Measurements from ENCODE around the gene LSM6.

Gene LSM6

DNA sequence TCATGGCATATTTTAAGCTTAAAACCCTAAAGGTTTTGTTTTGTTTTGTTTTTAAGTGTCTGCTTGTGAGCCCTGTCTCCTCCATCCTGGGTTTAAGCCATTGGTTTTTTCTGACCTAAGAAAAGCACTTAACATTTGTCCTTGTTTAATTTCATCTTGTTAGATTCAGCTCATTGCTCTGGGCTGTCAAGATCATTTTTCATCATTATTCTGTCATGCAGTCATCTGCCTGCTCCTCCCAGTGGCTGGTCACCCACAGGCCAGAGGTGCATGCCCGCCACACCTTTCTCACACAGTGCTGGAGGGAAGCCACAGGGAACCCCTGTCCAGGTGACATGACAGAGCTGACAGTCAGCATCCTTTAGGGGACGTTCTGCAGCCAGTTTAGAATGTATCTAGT is 27.1 kb downstream of the LSM6 start:
- no peak overlapping the region for H3K4me3 ChIP-seq (ENCODE audit: low read length)
- no peak for DNase-seq (ENCODE audit: low read depth)
- TF ChIP-seq, protein P1, sequence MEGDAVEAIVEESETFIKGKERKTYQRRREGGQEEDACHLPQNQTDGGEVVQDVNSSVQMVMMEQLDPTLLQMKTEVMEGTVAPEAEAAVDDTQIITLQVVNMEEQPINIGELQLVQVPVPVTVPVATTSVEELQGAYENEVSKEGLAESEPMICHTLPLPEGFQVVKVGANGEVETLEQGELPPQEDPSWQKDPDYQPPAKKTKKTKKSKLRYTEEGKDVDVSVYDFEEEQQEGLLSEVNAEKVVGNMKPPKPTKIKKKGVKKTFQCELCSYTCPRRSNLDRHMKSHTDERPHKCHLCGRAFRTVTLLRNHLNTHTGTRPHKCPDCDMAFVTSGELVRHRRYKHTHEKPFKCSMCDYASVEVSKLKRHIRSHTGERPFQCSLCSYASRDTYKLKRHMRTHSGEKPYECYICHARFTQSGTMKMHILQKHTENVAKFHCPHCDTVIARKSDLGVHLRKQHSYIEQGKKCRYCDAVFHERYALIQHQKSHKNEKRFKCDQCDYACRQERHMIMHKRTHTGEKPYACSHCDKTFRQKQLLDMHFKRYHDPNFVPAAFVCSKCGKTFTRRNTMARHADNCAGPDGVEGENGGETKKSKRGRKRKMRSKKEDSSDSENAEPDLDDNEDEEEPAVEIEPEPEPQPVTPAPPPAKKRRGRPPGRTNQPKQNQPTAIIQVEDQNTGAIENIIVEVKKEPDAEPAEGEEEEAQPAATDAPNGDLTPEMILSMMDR (conservative IDR thresholded peaks at IDR 0.05; ENCODE audit: low read length): no peak

DNA sequence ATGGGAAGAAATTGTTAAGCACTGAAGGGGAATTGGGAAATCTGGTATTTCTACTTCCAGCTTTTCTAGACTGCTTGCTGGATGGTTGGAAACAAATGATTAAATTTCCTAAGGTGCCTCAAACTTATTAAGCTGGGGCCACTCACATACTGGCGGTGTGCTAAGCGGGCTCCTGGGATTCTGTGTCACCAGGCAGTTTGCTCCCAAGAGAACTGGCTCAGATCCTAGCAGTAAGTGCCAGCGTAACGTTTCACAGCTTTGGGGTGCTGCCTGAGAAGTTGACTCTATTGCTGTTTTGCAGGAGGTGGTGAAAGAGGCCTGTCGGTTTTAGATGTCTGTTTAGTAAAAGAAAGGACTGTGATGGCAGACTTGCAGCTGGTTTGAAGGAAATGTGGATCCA is 31.9 kb downstream of the LSM6 start:
- TF ChIP-seq, protein P1 (conservative IDR thresholded peaks at IDR 0.05; ENCODE audit: low read length): no peak
- DNase-seq (ENCODE audit: low read depth): no peak
- H3K4me3 ChIP-seq (ENCODE audit: low read length): no peak overlapping the region

DNA sequence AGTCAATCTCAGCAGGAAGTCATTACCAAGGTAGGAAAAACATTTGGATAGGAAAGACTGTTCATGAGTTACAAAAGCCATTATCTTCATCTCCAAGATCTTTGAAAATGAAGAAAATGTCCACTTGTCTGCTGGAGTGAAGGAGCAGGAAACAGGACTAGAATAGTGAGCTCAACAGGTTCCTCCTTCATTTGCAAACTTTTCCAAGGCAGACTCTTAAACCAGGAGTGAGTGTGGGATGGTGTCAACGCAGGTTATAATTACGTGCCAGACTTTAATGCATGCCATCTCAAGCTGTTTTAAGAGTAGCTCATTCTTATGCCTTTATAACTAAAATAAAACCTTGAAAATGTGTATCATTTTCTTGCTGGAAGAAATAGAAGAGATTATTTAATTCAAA is 35.4 kb downstream of the LSM6 start:
- no peak overlapping the region for H3K4me3 ChIP-seq (ENCODE audit: low read length)

DNA sequence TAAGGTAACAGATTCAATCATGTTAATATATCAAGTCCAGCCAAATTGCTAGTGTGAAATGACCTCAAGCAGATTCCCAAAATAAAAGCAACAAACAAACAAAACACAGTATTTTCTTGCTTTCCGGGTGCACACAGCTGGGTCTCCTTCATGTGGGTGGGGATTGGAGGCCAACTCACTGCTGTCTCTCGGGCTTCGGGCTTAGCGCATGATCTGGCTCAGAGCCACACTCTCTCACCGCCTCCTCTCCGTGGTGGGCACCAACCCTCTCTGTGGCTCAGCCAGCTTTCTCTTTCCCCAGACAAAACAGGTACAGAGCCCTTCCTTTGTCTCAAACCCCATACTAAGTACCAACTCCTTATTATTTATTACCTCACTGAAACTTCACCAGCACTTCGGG is 35.9 kb downstream of the LSM6 start:
- no peak for DNase-seq (ENCODE audit: low read depth)
- TF ChIP-seq, protein P1 (conservative IDR thresholded peaks at IDR 0.05; ENCODE audit: low read length): no peak
- H3K4me3 ChIP-seq (ENCODE audit: low read length): no peak overlapping the region

More for the DNA sequence above, 35.4 kb downstream of the LSM6 start:
- DNase-seq (ENCODE audit: low read depth): no peak
- TF ChIP-seq, protein P1 (conservative IDR thresholded peaks at IDR 0.05; ENCODE audit: low read length): no peak

DNA sequence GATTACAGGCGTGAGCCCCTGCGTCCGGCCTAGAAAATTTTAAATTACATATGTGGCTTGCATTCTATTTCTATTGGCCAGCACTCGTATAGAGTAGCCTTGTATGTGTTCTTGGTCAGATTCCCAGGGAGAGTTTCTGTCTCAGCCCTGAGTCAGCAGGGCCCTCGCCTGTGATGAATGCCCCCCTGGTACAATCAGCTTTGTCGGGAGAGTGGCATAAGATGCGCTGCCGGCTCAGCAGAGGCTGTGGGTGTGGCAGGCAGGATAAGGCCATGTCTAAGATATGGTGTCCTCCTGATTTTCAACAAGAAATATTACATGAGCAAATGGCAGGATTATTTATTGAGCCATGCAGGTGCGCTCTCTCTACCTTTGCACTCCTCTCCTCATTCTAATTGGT is 37.3 kb downstream of the LSM6 start:
- no peak overlapping the region for H3K4me3 ChIP-seq (ENCODE audit: low read length)
- TF ChIP-seq, protein P1 (conservative IDR thresholded peaks at IDR 0.05; ENCODE audit: low read length): no peak
- DNase-seq (ENCODE audit: low read depth): no peak

DNA sequence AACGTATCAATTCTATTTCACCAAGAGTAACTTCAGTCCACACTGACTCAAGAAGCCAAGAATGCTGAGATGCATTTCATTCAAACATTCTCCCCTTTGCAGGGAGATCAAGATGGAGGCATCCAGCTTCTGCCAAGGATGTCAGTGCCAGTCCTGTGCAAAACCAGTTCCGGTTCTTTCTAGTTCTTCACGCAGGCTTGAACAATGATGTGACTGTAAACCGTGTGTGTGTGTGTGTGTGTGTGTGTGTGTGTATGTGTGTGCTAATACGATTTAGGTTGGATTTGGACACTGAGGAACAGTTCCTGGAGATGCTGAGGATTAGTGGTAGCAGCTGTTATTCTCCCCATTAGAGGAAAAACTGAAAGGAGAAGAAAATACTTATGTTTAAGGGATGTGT is 38.7 kb downstream of the LSM6 start, which contains the start of gene REELD1:
Gene REELD1, plus strand, starts transcription at position 301 of the 400 bp plus-strand sequence. CDS start 2,415 bp downstream, outside the sequence.
- DNase-seq (ENCODE audit: low read depth): no peak
- no peak within 1 kb of the TSS for H3K4me3 ChIP-seq (ENCODE audit: low read length)
- TF ChIP-seq, protein P1 (conservative IDR thresholded peaks at IDR 0.05; ENCODE audit: low read length): no peak

DNA sequence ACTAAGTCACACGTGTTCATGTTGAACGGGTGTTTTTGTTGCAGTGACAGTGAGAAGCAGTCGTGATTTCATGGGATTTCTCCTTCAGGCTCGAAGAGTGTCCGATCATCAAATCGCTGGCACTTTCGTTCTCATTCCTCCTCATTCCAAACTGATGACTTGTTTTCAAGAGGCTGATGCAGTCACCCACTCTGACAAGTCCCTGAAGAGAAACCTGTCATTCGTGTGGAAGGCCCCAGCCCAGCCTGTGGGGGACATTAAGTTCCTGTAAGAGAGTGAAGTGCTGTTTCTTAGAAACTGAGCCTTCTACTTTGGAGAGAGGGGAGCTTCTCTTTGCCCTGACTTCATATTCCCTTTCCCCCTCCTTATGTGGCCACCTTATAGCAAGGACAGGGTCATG is 46.8 kb downstream of the LSM6 start:
- TF ChIP-seq, protein P1 (conservative IDR thresholded peaks at IDR 0.05; ENCODE audit: low read length): no peak
- H3K4me3 ChIP-seq (ENCODE audit: low read length): no peak overlapping the region
- peak; percentile 49 for DNase-seq (ENCODE audit: low read depth)

Data from AG10803 (cell line).